Measurements from ENCODE around the gene RAI2.

- TF ChIP-seq TAF1 (IDR thresholded peaks at IDR 0.05; ENCODE audit: borderline replicate concordance, low read depth, low read length), result no peak
- no peak for TF ChIP-seq POLR2A (IDR thresholded peaks at IDR 0.05; ENCODE audit: low read depth, low read length)
These were observed 452 bp upstream of the RAI2 start for GRCh38 chrX:17861489-17862011.

Data from GM12892 (cell line).